NCI-H1417 (cell line): Measurements from ENCODE around the gene GJC1.
A peak's percentile ranks its signal among the peaks of the same experiment; 100 is the strongest.

Experiments
- DNase-seq, 3 experiments: peaks; one replicate each; lab custom pipeline; 2025; lab: John Stamatoyannopoulos, UW

Gene GJC1

GRCh38 chr17:44829523-44830358 is at the start of gene GJC1:
Gene GJC1, minus strand, starts transcription at chr17:44830287. Its CDS starts 24,470 bp downstream, at chr17:44805817.
- peak; percentile 32 to 72 (median 64) for DNase-seq

- no peak for DNase-seq
Measured at GRCh38 chr17:44879376-44879775, 49.3 kb upstream of the GJC1 start.

DNA sequence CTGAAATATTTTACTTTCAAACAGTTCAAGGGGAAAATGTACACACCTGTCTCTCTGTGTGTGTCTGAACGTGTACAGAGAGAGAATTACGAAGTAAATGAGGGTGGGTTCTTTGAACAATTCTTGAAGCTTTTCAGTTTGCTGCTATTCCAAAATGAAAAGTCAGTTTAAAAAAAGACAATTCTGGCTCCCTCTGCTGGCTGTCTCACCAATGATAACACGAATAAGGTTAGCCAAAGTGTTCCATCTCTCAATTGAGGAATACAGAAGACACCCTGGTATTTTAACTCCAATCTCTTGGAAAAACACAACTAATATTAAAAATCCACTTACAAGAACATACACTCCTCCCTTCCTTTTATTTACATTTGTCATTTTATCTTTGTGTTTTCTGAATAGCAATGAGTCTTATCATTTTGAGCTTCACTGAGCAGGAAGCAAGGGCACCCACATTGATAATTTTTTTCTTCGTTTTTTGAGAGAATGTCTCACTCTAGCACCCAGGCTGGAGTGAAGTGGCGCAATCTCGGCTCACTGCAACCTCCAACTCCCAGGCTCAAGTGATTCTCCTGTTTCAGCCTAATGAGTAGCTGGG is 48.6 kb upstream of the GJC1 start:
- DNase-seq, result peak in 2 of 3 experiments; percentile 7 to 63

GRCh38 chr17:44877121-44877520 is 47.0 kb upstream of the GJC1 start:
- DNase-seq, result no peak

GRCh38 chr17:44875761-44876160 is 45.7 kb upstream of the GJC1 start:
- no peak for DNase-seq

DNA sequence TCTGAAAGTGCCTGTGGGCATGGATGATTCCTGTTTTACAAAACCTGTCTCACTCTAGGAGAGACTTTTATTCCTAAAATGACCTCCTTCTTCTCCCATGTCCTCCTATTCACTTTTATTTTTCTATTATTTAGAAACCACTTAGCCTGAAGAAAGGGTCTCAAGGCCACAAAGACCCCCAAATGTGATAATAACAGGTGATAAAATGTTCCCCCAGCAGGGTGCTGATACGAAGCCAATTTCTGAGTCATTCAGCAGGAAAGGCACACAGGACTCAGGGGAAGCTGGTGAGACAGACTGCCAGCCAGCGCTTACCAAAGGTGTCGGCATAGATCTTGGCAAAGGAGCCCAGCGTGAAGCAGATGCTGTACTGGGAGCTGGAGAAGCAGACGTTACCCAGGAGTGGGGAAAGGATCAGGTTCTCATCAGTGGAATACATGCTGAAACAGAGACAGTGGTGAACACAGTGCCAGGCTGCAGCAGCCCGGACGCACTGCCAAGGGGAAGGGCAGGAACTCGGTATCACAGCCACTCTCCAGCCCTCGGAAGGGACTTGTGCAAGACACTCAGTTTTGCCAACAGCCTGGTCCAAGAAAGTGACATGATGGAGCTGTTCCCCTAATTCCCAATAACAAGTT is 42.2 kb upstream of the GJC1 start:
- DNase-seq, result peak in 2 of 3 experiments; percentile 92 to 98

DNA sequence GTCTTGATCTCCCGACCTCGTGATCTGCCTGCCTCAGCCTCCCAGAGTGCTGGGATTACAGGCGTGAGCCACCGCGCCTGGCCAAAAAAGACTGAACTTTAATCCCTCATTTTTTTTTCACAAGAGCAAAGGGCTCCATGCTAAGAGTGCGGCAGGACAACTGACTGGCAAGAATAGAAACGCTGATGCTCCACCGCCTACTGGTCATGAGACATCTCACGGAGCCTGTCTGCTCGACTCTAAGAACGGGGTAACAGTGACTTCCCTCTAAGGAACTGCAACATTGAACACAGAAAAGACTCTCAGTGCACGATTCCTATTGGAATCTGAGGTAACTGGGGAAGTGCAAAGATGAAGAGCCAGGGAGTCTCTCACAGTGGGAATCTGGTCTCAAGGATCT is 41.5 kb upstream of the GJC1 start:
- no peak for DNase-seq

- no peak for DNase-seq
Measured at GRCh38 chr17:44867841-44868240, 37.8 kb upstream of the GJC1 start.

DNA sequence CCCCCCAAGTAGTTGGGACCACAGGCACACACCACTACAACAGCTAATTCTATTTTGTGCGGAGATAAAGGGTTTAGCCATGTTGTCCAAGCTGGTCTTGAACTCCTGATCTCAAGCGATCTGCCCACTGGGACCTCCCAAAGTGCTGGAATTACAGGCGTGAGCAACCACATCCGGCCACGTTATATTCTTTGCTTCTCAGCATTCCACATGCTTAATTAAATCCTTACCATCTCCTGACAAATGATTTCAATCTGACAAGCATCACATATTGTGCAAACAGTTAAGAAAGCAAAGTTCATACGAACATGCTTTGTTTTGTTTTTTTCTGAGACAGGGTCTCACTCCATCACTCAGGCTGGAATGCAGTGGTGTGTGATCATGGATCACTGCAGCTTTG is 35.8 kb upstream of the GJC1 start:
- DNase-seq, result no peak

GRCh38 chr17:44865231-44865660 is 35.2 kb upstream of the GJC1 start:
- DNase-seq, result peak; percentile 53 to 86 (median 69)

DNA sequence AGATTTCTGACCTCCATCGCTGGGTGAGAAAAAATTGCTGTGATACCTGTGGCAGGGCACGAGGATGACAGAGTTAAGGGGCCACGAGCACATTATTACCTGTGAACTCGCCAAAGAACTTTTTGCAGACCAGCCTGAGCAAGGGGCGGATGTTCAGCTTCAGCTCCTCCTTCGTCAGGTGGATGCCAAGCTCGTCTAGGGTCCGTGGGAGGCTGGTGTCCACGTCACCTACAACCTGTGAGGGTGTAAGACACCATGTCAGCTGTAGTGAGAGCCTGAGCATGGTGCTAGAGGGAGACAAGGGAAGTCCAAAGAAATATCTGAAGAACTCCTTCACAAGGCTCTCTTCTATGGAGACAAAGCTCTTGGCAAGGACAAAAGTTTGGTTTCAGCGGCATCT is 34.7 kb upstream of the GJC1 start:
- DNase-seq, result no peak

DNA sequence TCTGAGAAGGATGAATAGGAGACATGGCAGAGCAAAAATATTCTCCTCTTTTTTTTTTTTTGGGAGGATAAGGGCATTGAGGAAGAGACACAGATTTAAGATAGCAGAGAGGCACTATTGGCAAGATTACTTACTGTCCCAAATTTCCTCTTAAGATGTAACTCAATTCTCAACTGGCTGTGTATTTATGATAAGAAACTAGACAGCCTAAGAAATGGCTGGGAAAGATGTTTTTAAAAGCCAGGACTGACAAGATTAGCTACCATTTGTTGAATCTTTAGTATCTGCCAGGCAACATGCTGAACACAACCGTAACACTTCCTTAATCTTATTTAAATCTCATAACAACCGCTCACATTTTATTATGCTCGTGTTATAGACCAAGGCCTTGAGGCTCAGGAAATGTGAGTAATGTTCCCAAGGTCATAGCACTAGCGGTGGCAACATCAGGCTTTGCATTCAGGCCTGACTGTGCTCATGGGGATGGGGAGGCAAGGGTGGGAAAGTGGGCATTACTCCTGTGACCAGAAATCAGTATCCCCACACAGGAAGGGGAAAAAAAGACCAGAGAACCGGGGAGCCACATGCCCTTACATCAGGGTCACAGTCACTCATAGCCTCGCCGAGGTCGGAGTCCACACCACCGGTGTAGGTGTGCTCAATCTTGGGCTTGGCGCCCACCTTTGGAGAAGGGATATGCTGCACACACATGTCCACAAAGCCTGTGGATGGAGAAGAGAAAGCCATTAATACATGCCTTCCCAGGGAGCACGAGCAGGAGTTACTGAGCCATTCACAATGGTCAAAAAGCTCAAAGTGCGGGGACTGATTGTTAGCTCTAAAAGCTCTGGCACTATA is 33.2 kb upstream of the GJC1 start:
- no peak for DNase-seq

- DNase-seq, result no peak
Measured at GRCh38 chr17:44862278-44862914, 32.3 kb upstream of the GJC1 start.

DNA sequence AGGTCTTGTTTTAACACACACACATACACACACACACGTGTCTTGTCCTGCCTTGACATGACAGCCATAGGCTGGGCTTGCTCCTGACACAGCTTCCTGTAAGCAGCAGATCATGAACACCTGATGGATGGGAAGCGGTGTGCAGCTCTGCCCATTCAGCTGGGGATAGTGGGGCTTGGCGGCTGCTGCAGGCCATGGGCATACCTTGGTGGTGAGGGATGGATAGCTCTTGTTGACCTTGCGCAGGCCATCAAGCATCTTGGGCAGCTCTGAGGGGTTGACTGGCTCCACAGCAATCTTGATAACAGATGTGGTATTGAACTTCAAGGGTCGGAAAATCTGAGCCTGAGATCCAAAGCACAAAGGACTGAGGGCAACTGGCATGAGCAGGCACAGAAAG is 29.6 kb upstream of the GJC1 start:
- DNase-seq, result no peak

GRCh38 chr17:44854192-44854591 is 24.1 kb upstream of the GJC1 start:
- DNase-seq, result no peak

DNA sequence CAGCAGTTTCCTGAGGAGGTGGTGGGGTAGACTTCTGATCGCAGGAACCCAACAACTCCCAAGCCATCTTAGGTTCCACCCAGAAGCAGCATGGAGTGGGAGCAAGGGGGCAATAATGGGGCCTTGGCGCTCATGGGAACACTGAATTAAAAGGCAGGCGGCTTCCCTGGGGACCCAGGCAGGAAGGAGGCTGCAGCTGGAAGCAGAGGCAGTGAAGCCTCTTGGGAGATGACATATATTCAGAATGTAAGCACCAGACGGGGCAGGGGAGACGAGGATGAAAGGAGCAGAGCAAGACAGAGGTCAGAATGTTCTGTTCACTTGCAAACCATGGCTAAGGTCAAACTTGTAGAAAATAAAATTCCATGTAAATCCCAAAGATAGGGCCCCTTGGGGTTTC is 20.5 kb upstream of the GJC1 start:
- no peak for DNase-seq

- no peak for DNase-seq
Measured at GRCh38 chr17:44850025-44850424, 19.9 kb upstream of the GJC1 start.

DNA sequence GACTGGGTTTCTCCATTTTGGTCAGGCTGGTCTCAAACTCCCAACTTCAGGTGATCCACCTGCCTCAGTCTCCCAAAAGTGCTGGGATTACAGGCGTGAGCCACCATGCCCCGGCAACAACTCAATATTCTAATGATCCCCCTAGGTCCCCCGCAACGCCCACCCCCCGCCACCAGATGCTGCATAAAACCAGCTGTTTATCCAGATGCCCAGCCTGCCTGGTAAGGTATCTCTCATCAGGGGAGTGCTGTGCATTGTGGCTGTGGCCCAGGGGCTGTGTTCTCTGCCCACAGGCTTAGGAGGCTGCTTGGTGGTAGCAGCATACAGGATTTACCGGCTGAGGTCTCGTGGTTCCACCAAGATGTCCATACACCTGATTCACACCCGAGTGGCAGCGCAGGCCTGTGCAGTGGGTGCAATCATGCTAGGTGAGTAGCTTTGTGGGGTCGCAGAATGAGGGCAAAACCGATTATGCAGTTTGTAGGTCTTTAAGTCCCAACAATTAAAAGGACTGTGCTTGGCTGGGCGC is 18.9 kb upstream of the GJC1 start:
- DNase-seq, result no peak

- no peak for DNase-seq
Measured at GRCh38 chr17:44848257-44848795, 18.2 kb upstream of the GJC1 start.

- DNase-seq, result no peak
Measured at GRCh38 chr17:44847586-44847985, 17.5 kb upstream of the GJC1 start, which contains the start of gene HIGD1B. Gene HIGD1B, plus strand, starts transcription at chr17:44847883. Its CDS starts 270 bp downstream, at chr17:44848153.

- no peak for DNase-seq
Measured at GRCh38 chr17:44846206-44846605, 16.1 kb upstream of the GJC1 start.
